Osteoblast (primary cell): ENCODE measurements around the gene IL4I1. TPM values are rescaled to one million over a fixed set of nuclear protein-coding genes. Genes with fewer than 3 reads are reported as not detected.

Experiments used
- DNase-seq: peaks from one replicate; pipeline ENCODE4 v3.0.0; 2011; ENCODE audit warnings: low spot score, mixed read lengths; ENCODE audit not compliant: insufficient read length; ENCODE audit errors: missing footprints
- H2AFZ ChIP-seq: 2 replicates; pipeline ENCODE4 v1.6.0; 2011; ENCODE audit warnings: mild to moderate bottlenecking, low read length
- H3K27ac ChIP-seq: 2 replicates; pipeline ENCODE4 v1.5.1; 2011; ENCODE audit warnings: mild to moderate bottlenecking, low read depth, low read length, moderate library complexity
- H3K27me3 ChIP-seq: 2 replicates; pipeline ENCODE4 v1.6.0; 2012; ENCODE audit warnings: mild to moderate bottlenecking, control low read depth, inconsistent platforms, low read length, moderate library complexity; ENCODE audit not compliant: insufficient read depth
- H3K36me3 ChIP-seq: 2 replicates; pipeline ENCODE4 v1.5.1; 2011; ENCODE audit warnings: mild to moderate bottlenecking, low read length, control low read depth, moderate library complexity; ENCODE audit not compliant: insufficient read depth
- H3K4me1 ChIP-seq: 2 replicates; pipeline ENCODE4 v1.5.1; 2011; ENCODE audit warnings: mild to moderate bottlenecking, low read length, control low read depth, moderate library complexity; ENCODE audit not compliant: insufficient read depth
- H3K4me2 ChIP-seq: 2 replicates; pipeline ENCODE4 v1.6.0; 2011; ENCODE audit warnings: mild to moderate bottlenecking, low read length; ENCODE audit not compliant: insufficient read depth
- H3K4me3 ChIP-seq: fragments of 200-600 bp; sonication (generic); 3 replicates; pipeline ENCODE4 v1.5.1; 2012; ENCODE audit warnings: mild to moderate bottlenecking, low read length, inconsistent platforms; ENCODE audit not compliant: insufficient read depth
- H3K79me2 ChIP-seq: 2 replicates; pipeline ENCODE4 v1.6.0; 2012; ENCODE audit warnings: mild to moderate bottlenecking, low read length, control low read depth, inconsistent platforms; ENCODE audit not compliant: insufficient read depth
- H3K9me3 ChIP-seq: 2 replicates; pipeline ENCODE4 v1.5.1; 2011; ENCODE audit warnings: low read depth, low read length, control low read depth
- H4K20me1 ChIP-seq: 2 replicates; pipeline ENCODE4 v1.6.0; 2012; ENCODE audit warnings: mild to moderate bottlenecking, low read length, control low read depth; ENCODE audit not compliant: insufficient read depth
- CTCF ChIP-seq: IDR thresholded peaks from 2 replicates; pipeline ENCODE4 v1.5.1; 2011; ENCODE audit warnings: mild to moderate bottlenecking, low read depth, low read length, moderate library complexity; ENCODE audit errors: extremely low read depth
- total RNA-seq: library from RNA; depleted of rRNA; stranded (reverse); fragments of >200 nt; gene quantifications from 2 replicates; pipeline ENCODE4 v1.2.3, GENCODE V29; 2012

IL4I1 gene
- total RNA-seq, 1 donor, result 1.4 TPM

- H3K79me2 ChIP-seq, result peaks cover 96% of the 10 kb centered on the region
- H3K27me3 ChIP-seq, result no peaks in the 10 kb centered on the region
- no peak overlapping the region for H3K4me2 ChIP-seq
- peaks cover 10% of the 10 kb centered on the region for H3K4me1 ChIP-seq
- H3K36me3 ChIP-seq, result peaks cover 36% of the 10 kb centered on the region
- H2AFZ ChIP-seq, result no peak overlapping the region
- H3K4me3 ChIP-seq, result no peak overlapping the region
- peaks cover 56% of the 10 kb centered on the region for H4K20me1 ChIP-seq
- DNase-seq, result peak; percentile 42
- H3K27ac ChIP-seq, result no peak overlapping the region
- no peaks in the 10 kb centered on the region for H3K9me3 ChIP-seq
- no peak for TF ChIP-seq CTCF
These were observed 27.6 kb upstream of the IL4I1 start for GRCh38 chr19:49924004-49924880.

GRCh38 chr19:49923055-49924003 lies 26.6 kb upstream of the IL4I1 start:
- peaks cover 58% of the 10 kb centered on the region for H4K20me1 ChIP-seq
- H3K4me3 ChIP-seq, result no peak overlapping the region
- peak; percentile 34 for DNase-seq
- H3K4me1 ChIP-seq, result peaks cover 10% of the 10 kb centered on the region
- H3K27me3 ChIP-seq, result no peaks in the 10 kb centered on the region
- H2AFZ ChIP-seq, result no peak overlapping the region
- TF ChIP-seq CTCF, result no peak
- H3K9me3 ChIP-seq, result no peaks in the 10 kb centered on the region
- H3K27ac ChIP-seq, result peak overlapping the region; percentile 61
- H3K4me2 ChIP-seq, result no peak overlapping the region
- peaks cover 38% of the 10 kb centered on the region for H3K36me3 ChIP-seq
- peaks cover 94% of the 10 kb centered on the region for H3K79me2 ChIP-seq

GRCh38 chr19:49921871-49922795 lies 25.4 kb upstream of the IL4I1 start:
- Histone ChIP-seq H3K79me2 (peaks cover 95% of the 10 kb centered on the region), H3K27ac (peak overlapping the region; percentile 61), H3K27me3 (no peaks in the 10 kb centered on the region), H3K4me3 (no peak overlapping the region), H3K4me1 (peaks cover 10% of the 10 kb centered on the region), H3K9me3 (no peaks in the 10 kb centered on the region), H4K20me1 (peaks cover 63% of the 10 kb centered on the region), H3K36me3 (peaks cover 44% of the 10 kb centered on the region), H3K4me2 (peak overlapping the region; percentile 32), H2AFZ (peak overlapping the region; percentile 29)
- DNase-seq, result peak; percentile 94
- no peak for TF ChIP-seq CTCF
